ENCODE results near the gene NOL8.

- no peak for TF ChIP-seq CTCF (conservative IDR thresholded peaks at IDR 0.05; ENCODE audit: low read depth in 2 of 2)
- no peak for TF ChIP-seq EZH2phosphoT487 (IDR thresholded peaks at IDR 0.05; ENCODE audit: unreplicated experiment)
- TF ChIP-seq EZH2 (IDR thresholded peaks at IDR 0.05; ENCODE audit: low read depth, unreplicated experiment) = no peak
- TF ChIP-seq REST (IDR thresholded peaks at IDR 0.05; ENCODE audit: unreplicated experiment) = no peak
- no peak for TF ChIP-seq POLR2AphosphoS5 (IDR thresholded peaks at IDR 0.05; ENCODE audit: low read depth)
- no peak for TF ChIP-seq ETS1 (IDR thresholded peaks at IDR 0.05)
- TF ChIP-seq, protein P1, sequence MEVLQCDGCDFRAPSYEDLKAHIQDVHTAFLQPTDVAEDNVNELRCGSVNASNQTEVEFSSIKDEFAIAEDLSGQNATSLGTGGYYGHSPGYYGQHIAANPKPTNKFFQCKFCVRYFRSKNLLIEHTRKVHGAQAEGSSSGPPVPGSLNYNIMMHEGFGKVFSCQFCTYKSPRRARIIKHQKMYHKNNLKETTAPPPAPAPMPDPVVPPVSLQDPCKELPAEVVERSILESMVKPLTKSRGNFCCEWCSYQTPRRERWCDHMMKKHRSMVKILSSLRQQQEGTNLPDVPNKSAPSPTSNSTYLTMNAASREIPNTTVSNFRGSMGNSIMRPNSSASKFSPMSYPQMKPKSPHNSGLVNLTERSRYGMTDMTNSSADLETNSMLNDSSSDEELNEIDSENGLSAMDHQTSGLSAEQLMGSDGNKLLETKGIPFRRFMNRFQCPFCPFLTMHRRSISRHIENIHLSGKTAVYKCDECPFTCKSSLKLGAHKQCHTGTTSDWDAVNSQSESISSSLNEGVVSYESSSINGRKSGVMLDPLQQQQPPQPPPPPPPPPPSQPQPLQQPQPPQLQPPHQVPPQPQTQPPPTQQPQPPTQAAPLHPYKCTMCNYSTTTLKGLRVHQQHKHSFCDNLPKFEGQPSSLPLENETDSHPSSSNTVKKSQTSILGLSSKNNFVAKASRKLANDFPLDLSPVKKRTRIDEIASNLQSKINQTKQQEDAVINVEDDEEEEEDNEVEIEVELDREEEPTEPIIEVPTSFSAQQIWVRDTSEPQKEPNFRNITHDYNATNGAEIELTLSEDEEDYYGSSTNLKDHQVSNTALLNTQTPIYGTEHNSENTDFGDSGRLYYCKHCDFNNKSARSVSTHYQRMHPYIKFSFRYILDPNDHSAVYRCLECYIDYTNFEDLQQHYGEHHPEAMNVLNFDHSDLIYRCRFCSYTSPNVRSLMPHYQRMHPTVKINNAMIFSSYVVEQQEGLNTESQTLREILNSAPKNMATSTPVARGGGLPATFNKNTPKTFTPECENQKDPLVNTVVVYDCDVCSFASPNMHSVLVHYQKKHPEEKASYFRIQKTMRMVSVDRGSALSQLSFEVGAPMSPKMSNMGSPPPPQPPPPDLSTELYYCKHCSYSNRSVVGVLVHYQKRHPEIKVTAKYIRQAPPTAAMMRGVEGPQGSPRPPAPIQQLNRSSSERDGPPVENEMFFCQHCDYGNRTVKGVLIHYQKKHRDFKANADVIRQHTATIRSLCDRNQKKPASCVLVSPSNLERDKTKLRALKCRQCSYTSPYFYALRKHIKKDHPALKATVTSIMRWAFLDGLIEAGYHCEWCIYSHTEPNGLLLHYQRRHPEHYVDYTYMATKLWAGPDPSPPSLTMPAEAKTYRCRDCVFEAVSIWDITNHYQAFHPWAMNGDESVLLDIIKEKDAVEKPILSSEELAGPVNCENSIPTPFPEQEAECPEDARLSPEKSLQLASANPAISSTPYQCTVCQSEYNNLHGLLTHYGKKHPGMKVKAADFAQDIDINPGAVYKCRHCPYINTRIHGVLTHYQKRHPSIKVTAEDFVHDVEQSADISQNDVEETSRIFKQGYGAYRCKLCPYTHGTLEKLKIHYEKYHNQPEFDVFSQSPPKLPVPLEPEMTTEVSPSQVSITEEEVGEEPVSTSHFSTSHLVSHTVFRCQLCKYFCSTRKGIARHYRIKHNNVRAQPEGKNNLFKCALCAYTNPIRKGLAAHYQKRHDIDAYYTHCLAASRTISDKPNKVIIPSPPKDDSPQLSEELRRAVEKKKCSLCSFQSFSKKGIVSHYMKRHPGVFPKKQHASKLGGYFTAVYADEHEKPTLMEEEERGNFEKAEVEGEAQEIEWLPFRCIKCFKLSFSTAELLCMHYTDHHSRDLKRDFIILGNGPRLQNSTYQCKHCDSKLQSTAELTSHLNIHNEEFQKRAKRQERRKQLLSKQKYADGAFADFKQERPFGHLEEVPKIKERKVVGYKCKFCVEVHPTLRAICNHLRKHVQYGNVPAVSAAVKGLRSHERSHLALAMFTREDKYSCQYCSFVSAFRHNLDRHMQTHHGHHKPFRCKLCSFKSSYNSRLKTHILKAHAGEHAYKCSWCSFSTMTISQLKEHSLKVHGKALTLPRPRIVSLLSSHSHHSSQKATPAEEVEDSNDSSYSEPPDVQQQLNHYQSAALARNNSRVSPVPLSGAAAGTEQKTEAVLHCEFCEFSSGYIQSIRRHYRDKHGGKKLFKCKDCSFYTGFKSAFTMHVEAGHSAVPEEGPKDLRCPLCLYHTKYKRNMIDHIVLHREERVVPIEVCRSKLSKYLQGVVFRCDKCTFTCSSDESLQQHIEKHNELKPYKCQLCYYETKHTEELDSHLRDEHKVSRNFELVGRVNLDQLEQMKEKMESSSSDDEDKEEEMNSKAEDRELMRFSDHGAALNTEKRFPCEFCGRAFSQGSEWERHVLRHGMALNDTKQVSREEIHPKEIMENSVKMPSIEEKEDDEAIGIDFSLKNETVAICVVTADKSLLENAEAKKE (CRISPR knock-in tag; IDR thresholded peaks at IDR 0.05) = no peak
- TF ChIP-seq CREB1 (CRISPR knock-in tag; IDR thresholded peaks at IDR 0.05; ENCODE audit: low read depth) = no peak
- TF ChIP-seq ZNF114 (CRISPR knock-in tag; IDR thresholded peaks at IDR 0.05) = no peak
- TF ChIP-seq NANOG (IDR thresholded peaks at IDR 0.05; ENCODE audit: borderline replicate concordance) = no peak
- no peak for TF ChIP-seq STAT1 (IDR thresholded peaks at IDR 0.05; ENCODE audit: unreplicated experiment)
- no peak for TF ChIP-seq JUNB (IDR thresholded peaks at IDR 0.05; ENCODE audit: unreplicated experiment)
- TF ChIP-seq ZNF331 (CRISPR knock-in tag; IDR thresholded peaks at IDR 0.05; ENCODE audit: low read depth) = no peak
Observed at GRCh38 chr9:92254381-92255337, 70.5 kb downstream of the NOL8 start.

All from GM23338 (cell line).